ENCODE results near the gene PAF1.

DNA sequence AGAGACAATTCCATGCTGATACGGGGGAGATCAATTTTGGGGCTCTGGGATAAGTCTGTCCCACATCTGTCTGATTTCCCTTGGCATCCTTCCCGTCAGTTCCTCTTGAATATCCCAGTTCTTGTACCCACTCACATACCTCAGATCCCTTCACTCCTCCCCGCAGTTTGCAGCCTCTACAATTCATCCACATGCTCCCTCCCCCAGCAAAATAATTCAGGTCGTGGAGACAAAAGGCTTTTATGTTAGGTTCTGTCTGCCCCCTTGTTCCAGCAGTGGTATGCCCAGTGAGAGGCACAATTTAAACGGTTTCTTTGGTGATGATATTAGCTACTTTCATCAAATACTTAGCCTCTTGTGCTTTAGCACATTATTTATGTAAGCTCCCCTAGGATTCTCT is 35.3 kb upstream of the PAF1 start:
- TF ChIP-seq POLR2AphosphoS5 (IDR thresholded peaks at IDR 0.05; ENCODE audit: borderline replicate concordance, low read depth, low read length) (no peak), EZH2 (IDR thresholded peaks at IDR 0.05) (no peak), FOXP2 (optimal IDR thresholded peaks at IDR 0.05; ENCODE audit: control extremely low read depth, extremely low read length, insufficient read depth) (no peak)

Data from SK-N-MC (cell line).